Left cardiac atrium (tissue), 4 donors: ENCODE results near the gene ZNF254. TPM values are rescaled to one million over a fixed set of nuclear protein-coding genes. Genes with fewer than 3 reads are reported as not detected.
A peak's percentile ranks its signal among the peaks of the same experiment; 100 is the strongest.
"Not testable (repeated sequence)": the region's sequence is repeated elsewhere in the genome, so short reads cannot be mapped to it uniquely, and the experiment has no call there.

Experiments used
- ATAC-seq, 2 donors: fragments of 200-7000 bp; cut with Tn5 transposase; one replicate each; pipeline ENCODE4 v1.9.1; 2020; ENCODE audit warnings: mild to moderate bottlenecking in 2 of 2, moderate library complexity in 2 of 2
- DNase-seq: peaks from one replicate; pipeline ENCODE4 v3.0.0-alpha.2; 2020
- intact Hi-C, 2 donors: fragments of 100-400 bp; cut with DNase I; formaldehyde crosslinking; loops; one replicate each; pipeline versions ENCODE4 v1.14.1 to v1.15.1; 2022 to 2023
- long read RNA-seq: library from polyadenylated mRNA; unstranded; transcript quantifications from one replicate; pipeline ENCODE4 v2.0.0, GENCODE V29; 2021
- total RNA-seq, 2 donors: library from RNA; stranded (reverse); fragmentation: NEBNext Ultra II Directional; extraction: Animal tissue kit (Norgen Biotek cat#: 25700); gene quantifications; one replicate each; pipeline ENCODE4 v1.2.1, GENCODE V29; 2021
- donor health status: DM: no; HTN: yes; CAD: no.
- donor health status: DM: no; HTN: yes; CAD: no; lungs with severe emphysema.
- donor health status: DM: yes; HTN: yes; CAD: no.
- donor health status: Dilated cardiomyopathy.

Gene ZNF254
- total RNA-seq: 10 to 100 TPM; 11.7 to 12.1 TPM
- long read RNA-seq, transcript ZNF254-202 (4 exons, 3,967 nt): major isoform, 8 of 13 reads
- long read RNA-seq, partial matches to known transcripts: 0 of 13 reads
- long read RNA-seq, other reads (novel, unspliced or antisense): 3 of 13 reads

DNA sequence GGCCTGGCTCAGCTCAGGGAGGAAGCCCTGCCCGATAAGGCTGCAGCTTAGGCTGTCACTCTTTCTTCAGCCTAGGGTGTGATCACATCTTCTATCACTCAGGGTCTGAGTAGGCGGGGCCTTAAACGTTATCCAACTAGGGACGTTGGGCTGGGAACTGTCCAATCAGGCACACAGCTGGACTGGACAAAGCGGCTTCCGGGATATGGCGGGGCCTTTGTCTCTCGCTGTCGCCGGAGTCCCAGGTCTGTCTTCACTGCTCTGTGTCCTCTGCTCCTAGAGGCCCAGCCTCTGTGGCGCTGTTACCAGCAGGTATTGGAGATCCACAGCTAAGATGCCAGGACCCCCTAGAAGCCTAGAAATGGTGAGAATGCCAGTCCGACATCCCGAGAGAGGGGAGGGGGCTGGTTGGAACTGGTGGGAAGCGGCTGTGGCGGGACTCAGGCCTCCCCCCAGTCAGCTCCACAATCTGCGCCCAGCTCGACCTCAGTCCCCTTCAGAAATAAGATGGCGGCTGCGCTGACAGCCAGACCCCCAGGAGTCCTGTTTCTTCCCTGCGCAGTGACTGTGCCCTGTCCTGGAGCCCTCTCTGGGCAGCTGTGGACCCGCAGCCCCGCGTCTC, at the start of gene ZNF254:
Gene ZNF254 (plus strand): TSS at position 214 of the 622 bp plus-strand sequence. CDS start 121 bp downstream, at position 335.
- DNase-seq: peak; percentile 95
- intact Hi-C loops: no loop called here
- ATAC-seq: peak; percentile 100

- no peak for DNase-seq
- no peak for ATAC-seq
- intact Hi-C loops: no loop called here
Observed at GRCh38 chr19:24040621-24041020, 46.4 kb upstream of the ZNF254 start.

DNA sequence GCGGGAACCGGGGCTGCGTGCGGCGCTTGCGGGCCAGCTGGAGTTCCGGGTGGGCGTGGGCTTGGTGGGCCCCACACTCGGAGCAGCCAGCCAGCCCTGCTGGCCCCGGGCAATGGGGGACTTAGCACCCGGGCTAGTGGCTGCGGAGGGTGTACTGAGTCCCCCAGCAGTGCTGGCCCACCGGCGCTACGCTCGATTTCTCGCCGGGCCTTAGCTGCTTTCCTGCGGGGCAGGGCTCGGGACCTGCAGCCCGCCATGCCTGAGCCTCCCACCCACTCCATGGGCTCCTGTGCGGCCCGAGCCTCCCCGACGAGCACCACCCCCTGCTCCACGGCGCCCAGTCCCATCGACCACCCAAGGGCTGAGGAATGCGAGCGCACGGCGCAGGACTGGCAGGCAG, 45.7 kb upstream of the ZNF254 start:
- intact Hi-C loops, DNase-seq, ATAC-seq: not testable (repeated sequence)

DNA sequence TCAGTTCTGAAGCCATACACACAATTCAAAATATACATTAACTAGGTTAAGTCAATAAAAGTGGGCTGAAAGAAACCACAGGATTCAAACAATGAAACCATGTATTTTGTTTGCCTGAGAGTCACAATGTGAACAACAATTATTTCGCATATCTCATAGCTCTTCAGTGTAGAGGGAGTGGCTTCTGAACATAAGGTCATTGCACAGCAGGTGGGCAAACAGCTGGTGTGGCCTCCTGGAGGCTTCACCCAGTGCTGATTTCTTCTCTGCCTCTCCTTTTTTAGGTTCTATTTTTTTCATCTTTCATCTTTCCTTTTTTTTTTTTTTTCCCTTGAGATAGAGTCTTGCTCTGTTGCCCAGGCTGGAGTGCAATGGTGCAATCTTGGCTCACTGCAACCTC, 40.4 kb upstream of the ZNF254 start:
- ATAC-seq (no peak), DNase-seq (no peak)
- intact Hi-C loops: no loop called here

- DNase-seq: no peak
- ATAC-seq: no peak
- intact Hi-C loops: no loop called here
Observed at GRCh38 chr19:24048261-24048660, 38.7 kb upstream of the ZNF254 start.

- intact Hi-C loops: no loop called here
- ATAC-seq: no peak
- DNase-seq: no peak
Observed at GRCh38 chr19:24049537-24049936, 37.5 kb upstream of the ZNF254 start.

- intact Hi-C loops: no loop called here
- DNase-seq (no peak), ATAC-seq (no peak)
Observed at GRCh38 chr19:24051516-24051915, 35.5 kb upstream of the ZNF254 start.

GRCh38 chr19:24052811-24053210, 34.2 kb upstream of the ZNF254 start:
- intact Hi-C loops: no loop called here
- no peak for DNase-seq
- no peak for ATAC-seq

DNA sequence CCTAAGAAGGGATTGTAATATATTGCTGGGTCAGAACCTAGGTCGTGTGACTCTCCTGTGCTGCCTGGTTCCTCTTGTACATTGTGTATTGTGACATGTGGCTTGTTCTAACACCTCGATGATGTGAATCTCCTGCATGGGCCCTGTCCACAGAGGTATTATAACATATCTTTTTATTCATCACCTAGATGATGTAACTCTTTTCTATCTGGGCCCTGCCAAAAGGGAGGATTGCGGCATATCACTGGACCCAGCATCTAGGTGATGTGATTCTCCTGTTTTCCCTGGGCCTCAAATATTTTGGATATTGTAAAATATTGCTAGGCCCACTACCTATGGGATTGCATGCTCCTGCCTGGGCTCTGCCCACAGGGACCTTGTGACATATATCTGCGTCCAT, 33.4 kb upstream of the ZNF254 start:
- intact Hi-C loops: no loop called here
- DNase-seq (no peak), ATAC-seq (no peak)

DNA sequence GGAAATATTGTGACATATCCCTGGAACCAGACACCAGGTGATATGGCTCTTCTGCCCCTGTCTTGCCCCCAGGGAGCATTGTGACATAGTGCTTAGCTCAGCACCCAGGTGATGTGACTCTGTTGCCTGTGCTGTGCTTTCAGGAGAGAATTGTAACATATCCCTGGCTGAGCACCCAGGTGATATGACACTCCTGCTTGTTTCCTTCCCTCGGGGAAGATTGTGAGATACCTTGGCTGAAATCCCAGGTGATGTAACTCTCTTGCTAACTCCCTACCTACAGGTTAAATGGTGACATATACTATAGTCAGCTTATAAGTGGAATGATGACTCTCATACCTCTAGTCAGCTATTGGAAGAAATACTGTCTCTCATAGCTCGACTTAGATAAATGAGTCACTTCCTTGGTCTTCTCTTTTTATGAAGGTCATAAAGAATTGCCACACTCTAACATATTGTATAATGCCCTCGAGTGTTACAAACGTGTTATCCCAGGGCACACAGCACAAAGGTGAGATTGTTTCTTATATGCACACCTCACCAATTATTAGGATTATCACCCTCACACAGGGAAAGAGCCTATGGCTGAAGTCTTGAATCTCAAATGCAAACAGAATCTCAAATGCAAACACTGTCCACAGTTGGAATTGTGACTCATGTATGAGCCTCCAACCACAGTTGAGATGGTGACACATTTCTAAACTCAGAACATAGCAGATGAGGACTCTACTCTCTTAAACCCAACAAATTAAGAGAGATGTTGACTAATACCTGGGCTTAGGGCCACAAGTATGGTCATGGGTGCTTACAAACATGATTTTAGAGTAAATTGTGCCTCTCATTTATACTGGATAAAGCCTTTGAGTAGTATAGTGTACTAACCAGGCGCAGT, 32.7 kb upstream of the ZNF254 start:
- DNase-seq (no peak), ATAC-seq (peak in 1 of 2 donors; percentile 42)
- intact Hi-C loops: no loop called here

DNA sequence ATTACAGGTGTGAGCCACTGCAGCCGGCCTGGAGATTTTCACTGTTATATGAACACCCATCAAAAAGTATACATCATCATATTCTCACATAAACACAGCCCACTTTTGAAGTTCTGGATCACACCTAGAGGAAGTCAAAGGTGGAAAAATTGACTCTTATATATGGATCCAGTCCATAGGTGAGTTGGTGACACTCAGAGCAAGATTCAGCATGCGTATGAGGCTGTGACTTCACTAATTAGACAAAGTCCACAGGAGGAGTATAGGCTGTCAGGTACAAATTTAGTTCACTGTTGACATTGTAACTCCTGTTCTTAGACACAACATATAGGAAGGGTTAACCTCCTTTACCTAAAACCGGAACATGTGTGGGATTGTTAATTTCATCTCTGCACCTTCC, 31.4 kb upstream of the ZNF254 start:
- ATAC-seq (no peak), DNase-seq (no peak)
- intact Hi-C loops: no loop called here

DNA sequence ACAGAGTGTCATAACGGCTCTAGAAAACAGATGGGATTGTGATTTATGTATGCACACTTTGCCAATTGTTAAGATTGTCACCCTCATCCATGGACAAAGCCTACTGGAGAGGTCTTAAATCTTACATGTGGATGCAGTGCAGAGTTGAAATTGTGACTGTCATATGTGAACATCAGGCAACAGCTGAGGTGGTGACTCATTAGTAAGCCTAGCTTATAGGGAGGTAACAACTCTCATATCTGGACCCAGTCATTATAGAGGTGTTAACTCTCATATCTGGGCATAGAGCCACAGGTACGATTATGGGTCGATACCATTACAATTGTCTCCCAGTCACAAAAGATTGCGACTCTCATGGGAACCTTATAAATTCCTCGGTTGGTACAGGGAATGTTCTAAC, 29.8 kb upstream of the ZNF254 start:
- intact Hi-C loops: no loop called here
- DNase-seq (no peak), ATAC-seq (no peak)

GRCh38 chr19:24059563-24060295, 27.3 kb upstream of the ZNF254 start:
- intact Hi-C loops: no loop called here
- DNase-seq (no peak), ATAC-seq (no peak)

GRCh38 chr19:24060687-24061356, 26.2 kb upstream of the ZNF254 start:
- no peak for ATAC-seq

DNA sequence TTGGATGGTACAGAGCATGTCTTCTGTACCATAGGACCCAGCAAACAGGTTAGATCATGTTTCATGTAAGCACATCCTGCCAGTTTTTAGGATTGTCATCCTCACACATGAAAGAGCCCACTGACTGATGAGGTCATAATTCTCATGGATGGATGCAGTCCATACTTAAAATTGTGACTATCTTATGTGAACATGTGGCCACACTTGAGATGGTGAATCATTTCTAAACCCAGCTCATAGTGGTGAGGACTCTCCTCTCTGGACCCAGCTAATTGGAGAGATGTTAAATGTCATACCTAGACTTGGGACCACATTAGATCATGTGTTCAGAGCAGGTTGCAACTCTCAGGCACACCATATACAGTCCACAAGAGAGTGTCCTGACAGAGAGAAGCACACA, 24.8 kb upstream of the ZNF254 start:
- DNase-seq: no peak
- intact Hi-C loops: no loop called here
- no peak for ATAC-seq

More at GRCh38 chr19:24060687-24061356, 26.2 kb upstream of the ZNF254 start:
- intact Hi-C loops: no loop called here
- no peak for DNase-seq

DNA sequence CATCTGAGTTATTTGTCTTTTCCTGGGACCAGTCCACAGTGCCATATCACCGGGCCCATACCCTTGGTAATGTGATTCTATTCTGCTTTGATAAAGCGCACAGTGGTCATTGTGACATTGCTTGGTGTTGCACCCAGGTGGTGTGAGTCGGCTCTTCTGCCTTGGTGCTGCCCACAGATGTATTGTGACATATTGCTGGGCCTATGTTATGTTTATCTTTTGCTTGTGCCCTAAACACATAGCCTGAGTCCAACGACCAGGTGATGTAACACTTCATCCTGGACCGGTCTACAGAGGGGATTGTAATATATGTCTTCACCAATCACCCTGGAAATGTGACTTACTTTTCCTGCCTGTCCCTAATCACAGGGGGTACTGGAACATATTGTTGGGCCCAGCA, 23.7 kb upstream of the ZNF254 start:
- no peak for DNase-seq
- ATAC-seq: no peak
- intact Hi-C loops: no loop called here

- ATAC-seq (no peak), DNase-seq (no peak)
- intact Hi-C loops: no loop called here
Observed at GRCh38 chr19:24064175-24064574, 22.8 kb upstream of the ZNF254 start.

DNA sequence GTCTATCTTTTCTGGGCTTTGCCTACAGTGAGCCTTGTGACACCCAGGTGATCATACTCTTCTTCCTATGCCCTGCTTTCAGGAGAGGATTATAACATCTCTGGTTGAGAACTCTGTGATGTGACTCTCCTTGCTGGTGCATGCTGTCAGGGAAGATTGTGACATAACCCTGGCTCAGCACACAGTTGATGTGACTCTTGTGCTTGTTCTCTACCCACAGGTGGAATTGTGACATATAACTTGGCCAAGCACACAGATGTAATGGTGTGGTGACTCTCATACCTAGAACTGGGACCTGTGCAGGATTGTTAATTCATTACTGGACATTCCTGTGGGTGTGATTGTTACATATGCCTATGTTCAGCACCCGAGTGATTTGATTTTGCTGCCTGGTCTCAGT, 21.7 kb upstream of the ZNF254 start:
- DNase-seq: no peak
- intact Hi-C loops: no loop called here
- no peak for ATAC-seq

- intact Hi-C loops: no loop called here
- DNase-seq (no peak), ATAC-seq (no peak)
Observed at GRCh38 chr19:24065865-24066604, 21.0 kb upstream of the ZNF254 start.
